ENCODE results near the gene APP.

APP gene

GRCh38 chr21:25960402-25960801 lies 210.2 kb downstream of the APP start:
- TF ChIP-seq FOXM1 (IDR thresholded peaks at IDR 0.05; ENCODE audit: borderline replicate concordance, low read depth) (no peak), REST (IDR thresholded peaks at IDR 0.05; ENCODE audit: low read depth) (no peak), TEAD4 (IDR thresholded peaks at IDR 0.05) (no peak), MAX (IDR thresholded peaks at IDR 0.05) (no peak), ZBTB7A (IDR thresholded peaks at IDR 0.05; ENCODE audit: low read depth) (no peak), YY1 (IDR thresholded peaks at IDR 0.05; ENCODE audit: low read depth) (no peak), USF1 (IDR thresholded peaks at IDR 0.05) (no peak), TAF1 (IDR thresholded peaks at IDR 0.05; ENCODE audit: low read depth) (no peak)

GRCh38 chr21:25959799-25960198 lies 210.8 kb downstream of the APP start:
- TF ChIP-seq ZBTB7A (IDR thresholded peaks at IDR 0.05; ENCODE audit: low read depth) (no peak), CEBPB (IDR thresholded peaks at IDR 0.05) (no peak), TEAD4 (IDR thresholded peaks at IDR 0.05) (no peak), YY1 (IDR thresholded peaks at IDR 0.05; ENCODE audit: low read depth) (no peak), REST (IDR thresholded peaks at IDR 0.05; ENCODE audit: low read depth) (no peak), EGR1 (IDR thresholded peaks at IDR 0.05) (no peak), FOXM1 (IDR thresholded peaks at IDR 0.05; ENCODE audit: borderline replicate concordance, low read depth) (no peak), USF1 (IDR thresholded peaks at IDR 0.05) (no peak), TCF12 (IDR thresholded peaks at IDR 0.05; ENCODE audit: low read depth) (no peak), TAF1 (IDR thresholded peaks at IDR 0.05; ENCODE audit: low read depth) (no peak), EP300 (IDR thresholded peaks at IDR 0.05; ENCODE audit: borderline replicate concordance) (no peak), CREB1 (IDR thresholded peaks at IDR 0.05; ENCODE audit: low read depth) (no peak), MAX (IDR thresholded peaks at IDR 0.05) (no peak), RAD21 (IDR thresholded peaks at IDR 0.05; ENCODE audit: low read depth) (no peak), NFIC (IDR thresholded peaks at IDR 0.05) (no peak)

- TF ChIP-seq CREB1 (IDR thresholded peaks at IDR 0.05; ENCODE audit: low read depth), result no peak
- TF ChIP-seq EP300 (IDR thresholded peaks at IDR 0.05; ENCODE audit: borderline replicate concordance), result no peak
- no peak for TF ChIP-seq FOXM1 (IDR thresholded peaks at IDR 0.05; ENCODE audit: borderline replicate concordance, low read depth)
- no peak for TF ChIP-seq RAD21 (IDR thresholded peaks at IDR 0.05; ENCODE audit: low read depth)
- no peak for TF ChIP-seq EGR1 (IDR thresholded peaks at IDR 0.05)
- no peak for TF ChIP-seq CEBPB (IDR thresholded peaks at IDR 0.05)
- no peak for TF ChIP-seq TAF1 (IDR thresholded peaks at IDR 0.05; ENCODE audit: low read depth)
- TF ChIP-seq REST (IDR thresholded peaks at IDR 0.05; ENCODE audit: low read depth), result no peak
- TF ChIP-seq MAX (IDR thresholded peaks at IDR 0.05), result no peak
- no peak for TF ChIP-seq YY1 (IDR thresholded peaks at IDR 0.05; ENCODE audit: low read depth)
- no peak for TF ChIP-seq USF1 (IDR thresholded peaks at IDR 0.05)
- TF ChIP-seq TEAD4 (IDR thresholded peaks at IDR 0.05), result no peak
- no peak for TF ChIP-seq TCF12 (IDR thresholded peaks at IDR 0.05; ENCODE audit: low read depth)
- no peak for TF ChIP-seq NFIC (IDR thresholded peaks at IDR 0.05)
- TF ChIP-seq ZBTB7A (IDR thresholded peaks at IDR 0.05; ENCODE audit: low read depth), result no peak
Observed at GRCh38 chr21:25956993-25957714, 213.4 kb downstream of the APP start.

All from Ishikawa (cell line).